NCI-H526 treated with DMSO at 0.1 percent for 48 hours (cell line): ENCODE data around the gene CCND1.
"Not testable (repeated sequence)": the region's sequence is repeated elsewhere in the genome, so short reads cannot be mapped to it uniquely, and the experiment has no call there.

Source experiments
- DNase-seq: peaks from one replicate; lab custom pipeline; 2025; lab: John Stamatoyannopoulos, UW

CCND1 gene

DNA sequence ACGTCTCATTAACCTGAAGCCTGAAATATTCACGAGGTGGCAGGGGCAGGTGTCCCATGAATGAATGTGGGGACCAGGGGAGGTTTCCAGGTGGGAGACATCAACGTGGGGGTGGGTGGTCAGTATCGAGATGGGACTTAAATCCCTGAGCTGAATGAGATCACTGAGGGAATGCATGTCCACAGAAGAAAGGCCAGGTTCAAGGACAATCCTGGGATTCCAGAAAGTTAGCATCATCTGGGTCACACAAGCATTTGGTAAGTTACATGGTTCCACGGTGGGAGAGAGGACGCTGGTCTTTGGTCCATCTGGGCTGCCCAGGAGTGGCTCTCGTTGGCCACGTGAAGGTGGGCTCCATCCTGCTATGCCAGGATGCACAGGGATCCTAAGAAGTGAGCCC, 22.7 kb upstream of the CCND1 start:
- no peak for DNase-seq

DNA sequence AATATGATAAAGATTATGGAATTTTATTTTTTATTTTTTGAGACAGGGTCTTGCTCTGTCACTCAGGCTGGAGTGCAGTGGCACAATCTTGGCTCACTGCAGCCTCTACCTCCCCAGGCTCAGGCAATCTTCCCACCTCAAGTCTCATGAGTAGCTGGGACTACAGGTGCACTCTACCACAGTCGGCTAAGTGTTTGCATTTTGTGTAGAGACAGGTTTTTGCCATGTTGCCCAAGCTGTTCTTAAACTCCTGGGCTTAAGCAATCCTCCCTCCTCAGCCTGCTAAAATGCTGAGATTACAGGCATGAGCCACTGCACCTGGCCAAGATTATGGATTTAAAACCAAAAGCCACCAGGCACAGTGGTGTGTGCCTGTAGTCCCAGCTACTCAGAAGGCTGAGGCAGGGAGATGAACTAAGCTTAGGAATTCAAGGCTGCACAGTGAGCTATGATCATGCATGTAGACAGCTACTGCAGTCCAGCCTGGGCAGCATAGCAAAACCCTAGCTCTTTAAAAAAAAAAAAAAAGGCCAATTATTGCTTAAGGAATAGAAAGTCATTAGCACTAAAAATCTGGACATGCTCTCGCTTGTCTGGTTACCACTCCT, 20.2 kb upstream of the CCND1 start:
- DNase-seq = no peak

DNA sequence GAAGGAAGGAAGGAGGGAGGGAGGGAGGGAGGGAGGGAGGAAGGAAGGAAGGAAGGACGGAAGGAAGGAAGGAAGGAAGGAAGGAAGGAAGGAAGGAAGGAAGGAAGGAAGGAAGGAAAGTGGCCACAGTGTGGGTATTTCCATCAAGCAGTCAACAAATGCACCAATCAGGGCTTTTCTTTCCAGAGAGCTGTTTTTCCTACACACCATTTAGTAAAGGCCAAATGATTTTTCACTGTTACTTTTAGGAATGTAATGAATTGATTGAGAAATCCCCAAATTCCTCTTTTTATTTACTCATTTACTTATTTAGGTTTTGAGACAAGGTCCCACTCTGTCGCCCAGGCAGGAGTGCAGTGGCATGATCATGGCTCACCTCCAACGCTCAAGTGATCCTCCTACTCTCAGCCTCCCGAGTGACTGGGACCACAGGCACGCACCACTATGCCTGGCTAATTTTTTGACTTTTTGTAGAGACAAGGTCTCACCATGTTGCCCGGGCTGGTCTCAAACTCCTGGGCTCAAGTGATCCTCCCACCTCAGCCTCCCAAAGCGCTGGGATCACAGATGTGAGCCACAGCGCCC, 18.8 kb upstream of the CCND1 start:
- DNase-seq = not testable (repeated sequence)

DNA sequence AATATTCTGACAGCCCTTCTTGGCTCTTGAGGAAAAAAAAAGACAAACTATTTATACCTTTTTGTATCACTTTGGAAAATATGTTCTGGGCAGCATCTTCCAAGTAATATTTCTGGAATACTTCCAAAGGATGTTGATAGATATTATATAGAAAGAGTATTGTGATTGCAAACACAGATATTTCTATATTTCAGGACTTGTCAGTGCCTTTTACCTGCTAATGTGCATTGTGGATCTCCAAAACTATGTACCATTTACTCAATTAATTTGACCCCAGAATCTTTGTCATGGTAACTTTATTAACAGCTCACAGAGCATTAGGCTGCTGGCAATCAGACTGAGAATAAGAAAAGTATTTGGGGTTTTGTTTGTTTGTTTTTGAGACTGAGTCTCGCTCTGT, 16.7 kb upstream of the CCND1 start:
- no peak for DNase-seq

DNA sequence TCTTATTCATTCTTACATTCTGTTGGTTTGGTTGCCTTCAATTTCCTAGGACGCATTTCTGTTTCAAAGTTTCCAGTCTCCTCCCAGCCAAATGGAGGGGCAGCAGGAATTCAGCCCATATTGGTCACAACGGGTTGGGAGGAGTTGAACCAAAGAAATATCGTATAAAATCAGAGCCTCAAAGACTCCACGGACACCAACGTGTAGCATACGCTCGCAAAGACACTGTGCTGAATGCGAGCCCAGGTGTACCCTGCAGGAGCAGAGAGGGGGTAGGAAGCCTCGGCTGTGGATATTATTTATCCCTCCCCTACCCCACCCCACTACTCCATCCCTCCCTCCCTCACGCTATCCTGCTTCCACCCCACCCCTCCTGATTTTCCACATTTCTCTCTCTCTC, 15.5 kb upstream of the CCND1 start:
- DNase-seq = no peak

DNA sequence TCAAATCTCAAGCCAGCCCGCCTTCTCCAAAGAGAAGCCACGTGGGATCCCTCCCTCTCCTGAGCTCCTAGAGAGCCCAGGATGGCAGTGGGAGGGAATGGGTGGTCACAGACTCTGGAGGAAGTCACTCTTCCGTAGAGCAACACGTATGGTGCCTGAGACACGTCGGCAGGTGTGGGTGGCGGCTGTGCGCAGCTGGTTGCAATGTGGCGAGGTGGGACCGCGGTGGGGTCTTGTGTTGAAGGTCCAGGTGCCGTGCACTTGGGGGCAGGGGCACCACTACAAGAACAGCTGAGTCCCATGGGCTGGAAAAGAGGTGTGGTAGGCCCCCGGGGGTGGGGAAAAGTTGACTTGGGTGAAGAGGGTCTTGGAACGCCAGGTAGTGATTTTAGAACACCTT, 13.4 kb upstream of the CCND1 start:
- no peak for DNase-seq

DNA sequence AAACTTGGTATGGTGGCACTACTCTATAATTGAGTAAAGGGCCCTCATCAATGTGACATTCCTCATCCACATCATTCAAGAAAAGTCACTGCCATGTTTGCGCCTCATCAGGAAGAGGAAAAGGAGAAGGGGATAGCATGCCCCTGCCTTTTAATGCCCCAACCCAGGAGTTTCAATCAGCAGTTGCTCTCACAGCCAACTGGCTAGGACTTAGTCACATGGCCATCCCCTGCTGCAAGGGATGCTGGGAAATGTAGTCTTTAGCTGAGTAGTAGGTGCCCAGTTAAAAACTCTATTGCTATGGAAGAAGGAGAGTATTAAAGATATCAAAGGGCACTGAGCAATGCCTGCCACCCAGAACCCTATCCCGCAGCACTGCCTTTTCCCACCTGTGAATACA, 10.9 kb upstream of the CCND1 start:
- no peak for DNase-seq

DNA sequence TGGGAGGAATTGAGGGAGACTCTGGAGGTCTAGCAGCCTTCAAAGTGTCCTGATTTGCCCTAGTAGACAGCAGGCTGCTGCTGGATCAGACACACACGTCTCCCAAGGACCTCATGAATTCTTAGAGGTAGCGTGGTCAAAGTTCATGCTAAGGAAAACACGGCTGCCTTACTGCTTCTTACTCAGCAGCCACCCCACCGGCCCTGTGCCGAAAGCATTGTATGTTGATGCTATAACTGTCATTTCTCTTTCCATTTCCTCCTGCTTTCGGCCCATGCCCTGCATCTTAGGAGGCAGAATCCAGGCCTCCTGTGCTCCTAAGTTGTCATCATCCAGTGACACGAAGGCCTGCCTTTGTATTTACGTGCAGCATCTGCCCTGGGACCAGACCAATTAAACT, 10.5 kb upstream of the CCND1 start:
- no peak for DNase-seq

DNA sequence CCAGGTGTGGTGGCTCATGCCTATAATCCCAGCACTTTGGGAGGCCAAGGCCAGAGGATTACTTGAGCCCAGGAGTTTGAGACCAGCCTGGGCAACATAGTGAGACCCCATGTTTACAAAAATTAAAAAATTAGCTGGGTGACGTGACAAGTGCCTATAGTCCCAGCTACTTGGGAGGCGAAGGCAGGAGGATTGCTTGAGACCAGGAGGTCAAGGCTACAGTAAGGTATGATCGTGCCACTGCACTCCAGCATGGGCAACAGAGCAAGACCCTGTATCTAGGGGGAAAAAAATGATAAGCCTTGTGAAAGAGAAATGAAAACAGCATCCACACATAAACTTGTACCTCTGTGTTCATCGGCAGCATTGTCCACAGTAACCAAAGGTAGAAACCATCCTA, 8.1 kb upstream of the CCND1 start:
- DNase-seq = no peak

DNA sequence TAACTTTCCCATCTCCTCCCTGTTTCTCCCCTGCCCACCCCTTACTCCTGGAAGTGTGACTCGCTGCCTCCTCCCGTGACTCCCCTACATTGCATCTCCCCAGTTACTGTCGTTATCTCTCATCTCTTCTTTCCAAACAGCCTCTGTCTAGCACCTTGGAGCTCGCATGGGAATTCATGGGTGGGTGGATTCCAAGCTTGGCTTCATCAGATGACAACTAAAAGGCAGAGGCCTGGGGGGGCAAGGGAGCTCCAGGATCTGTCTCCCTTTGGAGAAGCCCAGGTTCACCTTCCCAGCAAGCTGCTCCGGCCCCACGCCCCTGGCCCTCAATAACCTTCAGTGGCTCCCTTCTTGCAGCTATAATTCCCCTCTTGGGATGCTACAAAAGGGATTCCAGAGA, 6.9 kb upstream of the CCND1 start:
- DNase-seq = no peak

DNA sequence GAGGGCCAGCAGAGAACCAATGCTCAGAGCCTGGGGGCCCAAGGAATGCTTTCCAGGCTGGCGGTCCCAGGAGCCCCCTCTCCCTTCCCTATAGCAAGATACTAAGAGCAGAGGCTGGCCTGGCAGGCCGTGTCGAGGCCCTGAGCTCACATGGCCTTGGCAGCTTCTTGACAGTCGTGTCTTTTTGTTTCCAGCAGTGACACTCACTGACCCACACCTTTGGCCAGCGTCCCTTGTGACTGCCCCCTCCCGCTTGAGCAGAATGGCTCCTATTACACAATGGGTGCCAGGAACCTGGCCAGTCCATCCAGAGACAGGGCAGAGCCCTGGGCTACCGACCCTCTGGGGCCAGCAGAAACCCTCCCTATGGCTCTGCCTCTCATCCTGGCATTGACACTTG, 6.4 kb upstream of the CCND1 start:
- no peak for DNase-seq

DNA sequence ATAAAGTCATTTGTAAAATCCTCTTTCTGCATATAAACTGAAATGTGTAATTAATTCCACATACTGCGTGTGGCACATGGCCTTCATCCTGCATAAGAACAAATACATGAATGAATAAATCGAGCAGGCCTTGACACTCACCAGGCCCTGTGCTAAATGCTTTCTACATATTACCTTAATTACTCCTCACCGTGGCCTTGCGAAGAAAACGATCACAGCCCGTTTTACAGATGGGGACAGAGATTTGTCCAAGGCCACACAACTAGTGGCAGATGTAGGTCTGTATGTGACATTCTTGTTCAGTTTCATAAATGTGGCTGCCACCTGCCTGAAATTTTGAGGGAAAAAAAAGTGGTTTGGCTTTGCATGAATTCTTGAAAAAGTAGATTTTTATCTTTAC, 5.8 kb upstream of the CCND1 start:
- no peak for DNase-seq

DNA sequence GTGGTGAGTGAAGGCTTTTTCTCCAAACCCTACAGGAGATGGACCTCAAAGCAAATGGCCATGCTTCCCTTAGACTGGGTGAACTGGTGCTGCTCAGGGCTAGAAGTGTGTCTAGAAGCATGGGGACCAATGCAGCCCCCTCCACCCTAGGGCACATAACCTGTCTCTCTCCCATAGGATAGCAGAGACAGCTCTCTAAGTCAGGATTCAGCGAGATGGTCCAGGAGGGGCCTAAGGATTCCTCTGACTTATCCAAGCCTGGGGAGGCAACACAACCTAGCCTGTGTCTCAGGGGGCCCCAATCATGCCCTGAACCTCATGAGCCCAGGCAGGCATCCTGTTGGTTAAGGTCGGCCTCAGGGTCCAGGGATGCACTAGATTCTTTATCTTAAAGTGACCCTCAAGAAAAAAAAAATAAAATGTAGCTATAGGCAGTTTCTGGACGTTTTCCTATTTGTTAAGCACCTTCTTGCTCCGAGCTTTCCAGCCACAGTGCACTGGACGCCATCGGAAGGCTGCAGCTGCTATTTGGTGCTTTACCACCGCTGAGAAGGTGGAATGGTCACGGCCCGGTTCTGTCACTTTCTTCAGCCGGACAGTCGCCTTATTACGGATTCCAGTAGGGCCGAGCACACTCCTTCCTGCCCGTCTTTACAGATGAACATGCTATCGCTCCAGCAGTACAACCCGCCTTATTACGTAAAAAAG, 5.0 kb upstream of the CCND1 start:
- no peak for DNase-seq

DNA sequence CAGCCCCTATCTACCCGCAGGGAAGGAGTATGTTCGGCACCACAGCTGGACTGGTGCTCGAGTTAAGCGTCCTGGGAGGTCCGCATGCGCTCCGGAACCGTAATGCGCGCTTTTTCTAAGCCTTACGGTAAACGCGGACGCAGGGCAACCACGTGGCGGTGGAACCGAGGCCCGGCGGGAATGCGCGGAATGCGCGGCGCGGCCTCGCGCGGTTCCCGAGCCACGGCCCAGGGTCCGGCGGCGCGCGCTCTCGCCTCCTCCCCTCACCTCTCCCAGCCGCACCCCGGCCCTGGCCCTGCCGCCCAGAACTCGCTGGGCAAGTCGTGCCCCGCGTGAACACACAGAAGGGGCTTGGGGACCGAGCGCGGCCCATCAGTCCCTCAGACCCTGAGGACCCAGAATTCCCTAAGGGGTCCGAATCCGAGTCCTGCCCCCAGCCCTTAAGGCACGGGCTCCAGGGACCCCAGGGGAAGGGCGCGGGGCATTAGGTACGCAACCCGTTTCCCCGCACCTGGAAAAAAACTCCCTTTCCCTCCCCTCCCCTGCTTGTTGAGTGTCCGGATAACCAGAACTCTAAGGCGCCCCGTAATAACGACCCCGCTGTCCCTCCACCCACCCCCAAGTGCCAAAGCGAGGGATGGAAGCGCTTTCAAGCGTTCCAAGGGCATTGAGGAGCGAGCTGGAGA, 4.3 kb upstream of the CCND1 start:
- DNase-seq = peak; percentile 69

DNA sequence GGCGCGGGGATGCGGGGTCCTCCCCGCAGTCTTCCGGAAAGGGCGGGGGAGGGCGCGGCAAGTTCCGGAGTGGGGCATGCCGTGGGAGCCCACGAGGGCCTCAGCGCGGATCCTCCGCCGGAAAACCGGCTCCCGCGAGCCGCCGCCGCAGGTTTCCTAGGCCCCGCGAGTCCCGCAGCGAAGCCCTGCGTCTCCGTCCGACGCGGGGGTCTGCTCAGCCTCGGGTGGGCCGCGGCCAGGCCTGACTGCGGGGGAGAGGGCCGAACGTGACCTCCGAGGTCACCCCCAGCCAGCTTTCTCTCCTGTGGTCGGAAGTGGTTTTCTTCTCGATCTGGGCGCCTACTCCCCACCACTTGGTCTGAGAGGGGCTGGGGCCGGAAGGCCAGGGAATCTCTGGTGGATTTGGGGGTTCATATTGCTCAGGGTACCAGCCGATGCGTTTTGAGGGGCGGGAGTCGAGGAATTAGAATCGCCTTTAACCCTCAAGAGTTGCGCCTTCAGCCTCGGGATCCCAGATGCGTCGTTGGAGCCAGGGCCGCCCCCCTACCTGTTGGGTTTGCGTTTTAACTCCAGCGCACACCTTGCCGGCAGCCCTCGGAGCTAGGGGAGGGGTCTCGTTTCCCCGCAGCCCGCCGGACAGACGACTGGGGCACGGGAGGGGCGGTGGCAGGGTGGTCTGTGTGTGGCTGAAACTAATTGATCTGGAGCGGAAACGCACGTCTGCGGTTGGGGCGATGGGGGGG, 3.6 kb upstream of the CCND1 start:
- DNase-seq = no peak

DNA sequence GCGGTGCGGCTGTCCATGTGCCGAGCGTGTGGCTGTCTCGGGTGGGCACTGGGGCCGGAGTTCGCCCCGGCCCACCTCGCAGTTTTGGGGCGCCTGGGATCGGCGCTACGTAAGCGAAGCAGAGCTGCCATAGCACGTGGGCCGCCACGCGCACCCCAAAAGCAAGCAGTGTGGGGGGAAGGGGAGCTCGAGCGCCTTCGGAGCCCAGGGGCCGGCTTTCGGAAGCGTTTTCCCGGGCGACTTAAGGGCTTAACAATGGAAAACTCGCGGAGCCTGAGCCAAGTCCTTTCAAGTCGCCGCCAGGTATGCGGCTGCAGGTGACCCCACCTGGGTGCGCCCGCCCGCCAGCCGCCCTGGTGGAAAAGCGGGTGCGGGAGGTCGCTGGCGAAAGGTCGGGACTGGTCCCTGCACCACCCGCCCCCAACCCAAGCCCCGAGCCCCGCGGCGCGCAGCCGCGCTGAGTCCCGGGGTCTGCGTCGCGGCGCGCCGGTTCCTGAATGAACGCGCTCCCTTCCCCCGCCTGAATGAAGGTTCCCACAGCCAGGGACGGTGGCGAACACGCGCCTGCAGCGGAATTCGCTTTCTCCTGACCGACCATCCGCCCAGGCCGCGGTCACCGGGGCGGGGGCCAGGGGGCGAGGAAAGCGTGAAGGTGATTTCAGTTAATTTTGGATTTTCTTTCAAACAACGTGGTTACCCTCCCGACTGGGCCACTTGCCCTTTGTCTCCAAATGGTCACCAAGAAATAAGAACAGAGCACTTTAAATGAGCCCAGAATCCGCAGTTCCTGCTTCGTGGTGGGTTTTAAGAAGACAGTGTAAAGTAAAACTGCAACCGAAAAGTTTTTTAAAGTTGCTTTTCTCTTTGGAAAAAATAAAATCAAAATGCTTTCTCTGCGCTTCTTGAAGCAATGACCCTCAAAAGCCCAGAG, 2.8 kb upstream of the CCND1 start:
- DNase-seq = peak; percentile 45

DNA sequence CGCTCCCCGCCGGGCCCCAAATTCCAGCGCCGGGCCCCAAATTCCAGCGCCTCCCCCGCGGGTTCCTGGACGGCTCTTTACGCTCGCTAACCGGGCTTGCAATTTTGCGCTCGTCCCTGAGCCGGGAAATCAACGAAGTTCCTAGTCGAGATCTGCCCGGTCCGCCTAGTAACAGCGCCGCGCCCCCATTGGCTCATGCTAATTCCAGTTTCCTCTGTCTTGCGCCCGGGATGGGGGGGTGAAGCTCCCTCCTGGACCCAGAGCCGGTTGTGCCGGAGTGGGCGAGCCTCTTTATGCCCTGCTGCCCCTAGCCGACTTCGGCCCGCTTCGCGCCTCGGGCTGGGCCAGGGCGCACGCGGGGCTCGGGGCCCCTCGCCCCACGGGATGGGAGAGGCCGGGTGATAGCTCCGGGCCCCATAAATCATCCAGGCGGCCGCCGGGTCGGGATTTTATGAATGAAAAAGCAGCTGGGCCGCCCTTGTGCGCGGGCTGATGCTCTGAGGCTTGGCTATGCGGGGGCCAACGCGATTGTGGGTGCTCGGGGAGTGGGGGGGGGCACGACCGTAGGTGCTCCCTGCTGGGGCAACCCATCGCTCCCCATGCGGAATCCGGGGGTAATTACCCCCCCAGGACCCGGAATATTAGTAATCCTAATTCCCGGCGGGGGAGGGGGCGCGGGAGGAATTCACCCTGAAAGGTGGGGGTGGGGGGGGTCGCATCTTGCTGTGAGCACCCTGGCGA, 1.8 kb upstream of the CCND1 start:
- peak; percentile 89 for DNase-seq

DNA sequence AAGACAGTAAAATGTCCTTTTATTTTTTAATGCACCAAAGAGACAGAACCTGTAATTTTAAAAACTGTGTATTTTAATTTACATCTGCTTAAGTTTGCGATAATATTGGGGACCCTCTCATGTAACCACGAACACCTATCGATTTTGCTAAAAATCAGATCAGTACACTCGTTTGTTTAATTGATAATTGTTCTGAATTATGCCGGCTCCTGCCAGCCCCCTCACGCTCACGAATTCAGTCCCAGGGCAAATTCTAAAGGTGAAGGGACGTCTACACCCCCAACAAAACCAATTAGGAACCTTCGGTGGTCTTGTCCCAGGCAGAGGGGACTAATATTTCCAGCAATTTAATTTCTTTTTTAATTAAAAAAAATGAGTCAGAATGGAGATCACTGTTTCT, 1.1 kb upstream of the CCND1 start:
- DNase-seq = no peak

DNA sequence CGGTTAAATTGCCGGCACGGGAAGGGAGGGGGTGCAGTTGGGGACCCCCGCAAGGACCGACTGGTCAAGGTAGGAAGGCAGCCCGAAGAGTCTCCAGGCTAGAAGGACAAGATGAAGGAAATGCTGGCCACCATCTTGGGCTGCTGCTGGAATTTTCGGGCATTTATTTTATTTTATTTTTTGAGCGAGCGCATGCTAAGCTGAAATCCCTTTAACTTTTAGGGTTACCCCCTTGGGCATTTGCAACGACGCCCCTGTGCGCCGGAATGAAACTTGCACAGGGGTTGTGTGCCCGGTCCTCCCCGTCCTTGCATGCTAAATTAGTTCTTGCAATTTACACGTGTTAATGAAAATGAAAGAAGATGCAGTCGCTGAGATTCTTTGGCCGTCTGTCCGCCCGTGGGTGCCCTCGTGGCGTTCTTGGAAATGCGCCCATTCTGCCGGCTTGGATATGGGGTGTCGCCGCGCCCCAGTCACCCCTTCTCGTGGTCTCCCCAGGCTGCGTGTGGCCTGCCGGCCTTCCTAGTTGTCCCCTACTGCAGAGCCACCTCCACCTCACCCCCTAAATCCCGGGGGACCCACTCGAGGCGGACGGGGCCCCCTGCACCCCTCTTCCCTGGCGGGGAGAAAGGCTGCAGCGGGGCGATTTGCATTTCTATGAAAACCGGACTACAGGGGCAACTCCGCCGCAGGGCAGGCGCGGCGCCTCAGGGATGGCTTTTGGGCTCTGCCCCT, 529 bp upstream of the CCND1 start:
- DNase-seq = no peak
